GM19035 (cell line): ENCODE data around the gene LTBP4.
"Not testable (repeated sequence)": the region's sequence is repeated elsewhere in the genome, so short reads cannot be mapped to it uniquely, and the experiment has no call there.

Source experiments
- ATAC-seq: cut with Tn5 transposase; IDR thresholded peaks from one replicate; pipeline ENCODE4 v1.9.1; 2021; ENCODE audit not compliant: unreplicated experiment

Gene LTBP4

GRCh38 chr19:40601134-40601974 lies at the start of gene LTBP4:
Gene LTBP4 (plus strand): TSS chr19:40601369. CDS start chr19:40601388, 19 bp downstream.
- ATAC-seq, result no peak

GRCh38 chr19:40552848-40553247 lies 48.3 kb upstream of the LTBP4 start:
- no peak for ATAC-seq

GRCh38 chr19:40553885-40554857 lies 47.0 kb upstream of the LTBP4 start:
- no peak for ATAC-seq

DNA sequence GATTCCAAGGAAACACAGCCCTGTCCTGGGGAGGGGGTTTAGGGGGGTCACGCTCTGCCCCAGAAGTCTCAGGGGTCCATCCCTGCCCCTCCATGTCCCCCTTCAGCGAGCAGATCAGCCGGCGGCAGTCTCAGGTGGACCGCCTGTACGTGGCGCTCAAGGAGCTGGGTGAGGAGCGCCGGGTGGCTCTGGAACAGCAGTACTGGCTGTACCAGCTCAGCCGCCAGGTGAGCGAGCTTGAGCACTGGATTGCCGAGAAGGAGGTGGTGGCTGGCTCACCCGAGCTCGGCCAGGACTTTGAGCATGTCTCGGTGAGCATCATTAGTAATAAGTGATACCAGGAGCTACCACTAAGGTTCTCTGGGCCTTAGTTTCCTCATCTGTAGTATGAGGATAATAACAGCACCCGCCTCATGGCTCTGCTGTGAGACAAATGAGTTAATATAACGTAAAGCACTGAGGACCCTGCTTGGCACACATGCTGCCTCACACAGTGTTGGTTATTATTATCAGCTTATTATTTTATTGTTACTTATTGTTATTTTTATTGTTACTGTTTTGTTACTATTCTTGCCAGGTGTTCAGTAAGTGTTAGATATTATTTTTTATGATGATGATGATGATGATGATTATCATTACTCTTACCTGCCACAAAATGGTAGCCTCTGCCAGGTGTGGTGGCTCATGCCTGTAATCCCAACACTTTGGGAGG lies 45.0 kb upstream of the LTBP4 start:
- no peak for ATAC-seq

DNA sequence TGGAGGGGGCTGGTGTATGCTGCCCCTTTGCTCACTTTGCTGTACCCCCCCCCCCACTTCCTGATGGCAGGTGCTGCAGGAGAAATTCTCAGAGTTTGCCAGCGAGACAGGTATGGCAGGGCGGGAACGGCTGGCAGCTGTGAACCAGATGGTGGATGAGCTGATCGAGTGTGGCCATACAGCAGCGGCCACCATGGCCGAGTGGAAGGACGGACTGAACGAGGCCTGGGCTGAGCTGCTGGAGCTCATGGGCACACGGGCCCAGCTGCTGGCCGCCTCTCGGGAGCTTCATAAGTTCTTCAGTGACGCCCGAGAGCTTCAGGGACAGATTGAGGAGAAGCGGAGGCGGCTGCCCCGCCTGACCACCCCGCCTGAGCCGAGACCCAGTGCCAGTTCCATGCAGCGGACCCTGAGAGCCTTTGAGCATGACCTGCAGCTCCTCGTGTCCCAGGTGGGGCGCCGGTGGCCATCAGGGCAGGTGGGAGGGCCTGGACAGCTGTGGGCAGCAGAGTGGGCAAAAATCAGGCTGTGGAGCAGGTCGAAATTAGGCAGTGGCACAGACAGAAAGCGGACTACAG lies 44.1 kb upstream of the LTBP4 start:
- ATAC-seq, result no peak

GRCh38 chr19:40559394-40559793 lies 41.8 kb upstream of the LTBP4 start:
- ATAC-seq, result no peak

DNA sequence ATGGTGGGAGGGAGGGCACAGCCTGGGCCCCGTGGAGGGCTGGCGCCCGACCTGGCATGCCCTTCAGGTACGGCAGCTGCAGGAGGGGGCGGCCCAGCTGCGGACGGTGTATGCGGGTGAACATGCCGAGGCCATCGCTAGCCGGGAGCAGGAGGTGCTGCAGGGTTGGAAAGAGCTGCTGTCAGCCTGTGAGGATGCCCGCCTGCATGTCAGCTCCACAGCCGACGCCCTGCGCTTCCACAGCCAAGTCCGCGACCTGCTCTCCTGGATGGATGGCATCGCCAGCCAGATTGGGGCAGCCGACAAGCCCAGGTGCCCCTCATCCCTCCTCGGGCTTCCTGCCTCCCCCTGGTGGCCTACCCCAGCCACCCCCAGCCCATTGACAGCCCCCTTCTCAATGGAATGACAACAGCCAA lies 41.1 kb upstream of the LTBP4 start:
- ATAC-seq, result no peak

- ATAC-seq, result no peak
Observed at GRCh38 chr19:40561947-40562346, 39.2 kb upstream of the LTBP4 start.

DNA sequence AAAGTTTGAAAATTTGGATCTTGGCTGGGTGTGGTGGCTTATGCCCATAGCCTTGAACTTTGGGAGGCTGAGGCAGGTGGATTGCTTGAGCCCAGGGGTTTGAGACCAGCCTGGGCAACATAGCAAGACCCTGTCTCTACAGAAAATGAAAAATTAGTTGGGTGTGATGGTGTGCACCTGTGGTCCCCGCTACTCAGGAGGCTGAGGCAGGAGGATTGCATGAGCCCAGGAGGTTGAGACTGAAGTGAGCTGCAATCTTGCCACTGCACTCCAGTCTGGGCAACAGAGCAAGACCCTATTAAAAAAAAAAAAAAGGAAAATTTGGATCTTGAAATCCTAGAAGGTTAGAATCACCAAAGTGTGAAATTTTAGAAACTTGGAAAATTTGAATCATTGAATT lies 36.6 kb upstream of the LTBP4 start:
- not testable (repeated sequence) for ATAC-seq

- no peak for ATAC-seq
Observed at GRCh38 chr19:40565355-40565754, 35.8 kb upstream of the LTBP4 start.

DNA sequence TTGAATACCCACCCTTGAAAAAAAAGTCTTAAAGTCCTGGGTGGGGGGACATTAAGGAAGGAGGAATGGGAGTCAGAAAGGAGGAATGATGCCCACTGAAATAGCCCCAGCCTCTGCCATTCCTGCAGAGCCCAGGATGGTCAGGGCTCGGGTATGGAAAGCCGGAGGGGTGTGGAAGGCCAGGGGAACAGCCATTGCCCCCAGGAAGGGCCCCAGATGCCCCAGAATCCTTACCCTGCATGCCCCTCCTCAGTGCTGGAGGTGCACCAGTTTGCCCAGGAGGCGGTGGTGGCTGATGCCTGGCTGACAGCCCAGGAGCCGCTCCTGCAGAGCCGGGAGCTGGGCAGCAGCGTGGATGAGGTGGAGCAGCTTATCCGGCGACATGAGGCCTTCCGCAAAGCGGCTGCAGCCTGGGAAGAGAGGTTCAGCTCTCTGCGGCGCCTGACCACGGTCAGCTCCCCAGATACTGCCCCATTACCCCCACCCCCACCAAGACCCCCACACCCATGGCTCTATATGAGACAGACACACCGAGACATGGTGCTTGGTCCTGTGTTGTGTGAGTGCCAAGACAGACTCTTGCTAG lies 35.2 kb upstream of the LTBP4 start:
- no peak for ATAC-seq

DNA sequence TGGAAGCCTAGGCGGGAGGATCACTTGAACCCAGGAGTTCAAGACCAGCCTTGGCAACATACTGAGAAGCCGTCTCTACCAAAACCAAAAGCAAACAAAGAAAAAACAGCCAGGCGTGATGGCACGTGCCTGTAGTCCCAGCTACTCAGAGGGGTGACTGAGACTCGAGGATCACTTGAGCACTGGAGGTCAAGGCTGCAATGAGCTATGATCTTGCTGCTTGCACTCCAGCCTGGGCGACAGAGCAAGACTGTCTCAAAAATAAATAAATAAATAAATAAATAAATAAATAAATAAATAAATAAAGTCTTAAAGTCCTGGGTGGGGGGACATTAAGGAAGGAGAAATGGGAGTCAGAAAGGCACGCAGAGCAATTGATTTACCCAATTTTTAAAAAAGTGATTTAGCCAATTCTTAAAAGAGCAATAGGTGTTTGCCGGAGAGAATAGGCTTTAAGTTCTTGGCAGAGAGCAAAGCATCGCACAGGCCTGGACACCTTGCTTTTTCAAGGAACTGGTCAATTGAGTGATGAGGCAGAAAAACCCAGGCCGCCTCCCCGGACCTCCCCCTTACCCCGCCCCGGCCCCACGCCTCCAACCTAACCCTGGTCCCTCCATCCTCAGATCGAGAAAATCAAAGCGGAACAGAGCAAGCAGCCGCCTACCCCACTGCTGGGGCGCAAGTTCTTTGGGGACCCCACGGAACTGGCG lies 34.0 kb upstream of the LTBP4 start:
- no peak for ATAC-seq

- no peak for ATAC-seq
Observed at GRCh38 chr19:40567750-40568494, 33.2 kb upstream of the LTBP4 start.

GRCh38 chr19:40570313-40571004 lies 30.7 kb upstream of the LTBP4 start:
- peak; percentile 89 for ATAC-seq

DNA sequence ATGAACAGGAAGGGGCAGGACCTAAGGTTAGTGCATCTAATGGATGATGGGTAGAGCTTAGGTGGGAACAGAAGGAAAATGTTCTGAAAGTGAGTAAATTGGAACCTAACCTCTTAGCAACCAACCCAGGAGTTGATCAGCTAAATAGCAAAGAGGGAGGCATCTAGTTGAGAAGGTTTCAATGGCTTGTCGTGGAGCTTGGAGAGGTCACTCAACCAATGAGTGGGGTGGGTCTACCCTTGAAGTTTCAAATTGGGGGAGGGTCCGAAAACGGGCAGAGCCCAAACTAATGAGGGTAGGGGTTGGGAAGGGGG lies 30.2 kb upstream of the LTBP4 start:
- no peak for ATAC-seq

- no peak for ATAC-seq
Observed at GRCh38 chr19:40571831-40572495, 29.2 kb upstream of the LTBP4 start.

- ATAC-seq, result no peak
Observed at GRCh38 chr19:40575326-40575725, 25.8 kb upstream of the LTBP4 start.

DNA sequence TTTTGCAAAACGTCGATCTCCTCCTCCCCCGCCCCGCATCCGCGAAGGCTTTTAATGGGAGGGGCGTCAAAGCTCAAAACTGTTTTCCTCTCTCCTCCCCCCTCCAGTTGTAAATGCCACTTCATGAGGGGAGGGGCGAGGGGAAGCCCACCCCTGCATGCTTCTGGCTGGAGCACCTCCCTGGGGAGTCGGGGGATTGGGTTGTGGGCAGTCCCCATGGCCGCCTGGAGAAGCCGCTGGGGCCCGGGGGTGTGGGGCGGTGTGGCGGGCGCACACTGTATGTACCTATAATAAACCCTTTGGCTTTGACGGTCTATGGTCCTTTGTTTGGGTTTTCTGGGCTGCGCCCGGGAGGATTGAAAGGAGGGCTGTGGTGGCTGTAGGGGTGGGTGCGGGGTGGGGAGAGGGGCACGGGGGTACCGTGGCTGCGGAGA lies 25.0 kb upstream of the LTBP4 start:
- ATAC-seq, result peak; percentile 16
